SK-N-SH (cell line): ENCODE results near the gene LRRC17. TPM values are rescaled to one million over a fixed set of nuclear protein-coding genes. Genes with fewer than 3 reads are reported as not detected.

Experiments used
- CTCF ChIA-PET: fragments of 300-600, 350-600 bp; formaldehyde crosslinking; extraction: SDS; loops from one replicate; lab custom pipeline; 2021; lab: Yijun Ruan, JAX
- POLR2A ChIA-PET: fragments of 350-600 bp; sonication (Branson Sonifier 250); formaldehyde crosslinking; extraction: SDS; loops from one replicate; lab custom pipeline; 2020; ENCODE audit warnings: antibody characterized with exemption, inconsistent platforms; lab: Yijun Ruan, JAX
- DNase-seq: peaks from one replicate; pipeline ENCODE4 v3.0.0; 2012
- H2AFZ ChIP-seq: fragments of 200-600 bp; sonication (generic); 2 replicates; pipeline ENCODE4 v1.8.1; 2016; ENCODE audit warnings: antibody characterized with exemption, mild to moderate bottlenecking, low read depth
- H3F3A ChIP-seq: fragments of 200-600 bp; sonication (generic); replicated peaks from 2 replicates; pipeline ENCODE3; 2016; ENCODE audit warnings: antibody characterized with exemption, mild to moderate bottlenecking; ENCODE audit not compliant: insufficient read depth
- H3K27ac ChIP-seq, 2 experiments: fragments of 200-500 bp in 1 of 2; fragments of 200-600 bp in 1 of 2; sonication (Bioruptor generic) in 1 of 2; sonication (generic), shearing (Covaris generic) in 1 of 2; 2 replicates each; pipeline versions ENCODE4 v1.5.1 to v1.6.1; 2014 to 2016; ENCODE audit warnings: low read depth in 2 of 2, inconsistent platforms in 1 of 2, low read length in 1 of 2, mild to moderate bottlenecking in 1 of 2, mixed read lengths in 1 of 2
- H3K27me3 ChIP-seq: fragments of 200-600 bp; sonication (generic), shearing (Covaris generic); 2 replicates; pipeline ENCODE4 v1.6.1; 2016; ENCODE audit warnings: mixed run types; ENCODE audit not compliant: insufficient read depth
- H3K36me3 ChIP-seq, 2 experiments: fragments of 200-500 bp in 1 of 2; fragments of 200-600 bp in 1 of 2; sonication (Bioruptor generic) in 1 of 2; sonication (generic) in 1 of 2; replicated peaks in 1 of 2; 2 replicates each; pipeline versions ENCODE3 to v1.5.1; 2014 to 2016; ENCODE audit warnings: low read length in 1 of 2, mild to moderate bottlenecking in 1 of 2; ENCODE audit not compliant: insufficient read depth in 2 of 2, control insufficient read depth in 1 of 2
- H3K4me1 ChIP-seq, 2 experiments: fragments of 200-500 bp in 1 of 2; fragments of 200-600 bp in 1 of 2; sonication (Bioruptor generic) in 1 of 2; sonication (generic), shearing (Covaris generic) in 1 of 2; 2 replicates each; pipeline versions ENCODE4 v1.5.1 to v1.6.1; 2014 to 2016; ENCODE audit warnings: low read depth in 1 of 2, low read length in 1 of 2, mixed run types in 1 of 2; ENCODE audit not compliant: insufficient read depth in 2 of 2, control insufficient read depth in 1 of 2
- H3K4me2 ChIP-seq: fragments of 200-600 bp; sonication (generic), shearing (Covaris generic); 2 replicates; pipeline ENCODE4 v1.6.1; 2017; ENCODE audit warnings: mixed run types
- H3K4me3 ChIP-seq, 2 experiments: fragments of 200-500 bp in 1 of 2; fragments of 200-600 bp in 1 of 2; sonication (Bioruptor generic) in 1 of 2; sonication (generic), shearing (Covaris generic) in 1 of 2; 2 replicates each; pipeline versions ENCODE4 v1.5.1 to v1.8.1; 2014 to 2016; ENCODE audit warnings: low read depth in 2 of 2, inconsistent platforms in 1 of 2, low read length in 1 of 2, mild to moderate bottlenecking in 1 of 2, mixed read lengths in 1 of 2, moderate library complexity in 1 of 2
- H3K79me2 ChIP-seq: fragments of 200-600 bp; sonication (generic); 2 replicates; pipeline ENCODE4 v1.8.1; 2017; ENCODE audit warnings: mild to moderate bottlenecking; ENCODE audit not compliant: insufficient read depth
- H3K9ac ChIP-seq: fragments of 200-600 bp; sonication (generic); 2 replicates; pipeline ENCODE4 v1.6.1; 2017; ENCODE audit warnings: mixed run types
- H3K9me2 ChIP-seq: fragments of 200-600 bp; sonication (generic); 2 replicates; pipeline ENCODE4 v1.6.1; 2017; ENCODE audit warnings: mixed run types
- H3K9me3 ChIP-seq: fragments of 200-600 bp; sonication (generic); 2 replicates; pipeline ENCODE4 v1.6.1; 2017; ENCODE audit warnings: mixed run types, mild to moderate bottlenecking, moderate library complexity
- H4K20me1 ChIP-seq: fragments of 200-600 bp; sonication (generic); 2 replicates; pipeline ENCODE4 v1.6.1; 2017; ENCODE audit warnings: mild to moderate bottlenecking, mixed run types; ENCODE audit not compliant: insufficient read depth
- ELF1 ChIP-seq: IDR thresholded peaks from 2 replicates; pipeline ENCODE4 v1.4.0; 2012
- EP300 ChIP-seq, 2 experiments: IDR thresholded peaks; 2 replicates each; pipeline versions ENCODE4 v1.4.0 to v1.6.1; 2012; ENCODE audit warnings: borderline replicate concordance in 1 of 2, low read depth in 1 of 2, low read length in 1 of 2
- JUND ChIP-seq: IDR thresholded peaks from 2 replicates; pipeline ENCODE4 v1.4.0; 2012
- MAX ChIP-seq: IDR thresholded peaks from 2 replicates; pipeline ENCODE4 v1.4.0; 2012; ENCODE audit warnings: low read depth
- NFIC ChIP-seq: IDR thresholded peaks from 2 replicates; pipeline ENCODE4 v1.4.0; 2012; ENCODE audit warnings: borderline replicate concordance
- TEAD4 ChIP-seq: IDR thresholded peaks from 2 replicates; pipeline ENCODE4 v1.4.0; 2012; ENCODE audit warnings: mild to moderate bottlenecking, borderline replicate concordance; ENCODE audit not compliant: insufficient read depth
- USF2 ChIP-seq: fragments of 150-350 bp; IDR thresholded peaks from 2 replicates; pipeline ENCODE4 v1.6.1; 2017; ENCODE audit warnings: antibody characterized with exemption, low read length, low read depth, borderline replicate concordance
- YY1 ChIP-seq: IDR thresholded peaks from 2 replicates; pipeline ENCODE4 v1.4.0; 2012; ENCODE audit warnings: low read depth, mild to moderate bottlenecking
- WGBS: methylation state at CpG from one replicate; pipeline ENCODE4 v1.1.6; 2017; ENCODE audit warnings: low lambda C conversion rate; 5-methylcytosine and 5-hydroxymethylcytosine counted together
- polyA plus RNA-seq, 3 experiments: library from polyadenylated mRNA; depleted of rRNA; stranded (reverse); fragments of >200 nt; gene quantifications; 2 replicates each; pipeline ENCODE4 v1.2.3, GENCODE V29; 2012
- TF ChIP-seq, protein P1 (sequence below): IDR thresholded peaks from 2 replicates; pipeline ENCODE4 v1.4.0; 2012; ENCODE audit warnings: low read depth, borderline replicate concordance
- TF ChIP-seq, protein P2 (sequence below): fragments of 150-350 bp; IDR thresholded peaks from 2 replicates; pipeline ENCODE4 v1.6.1; 2016; ENCODE audit warnings: mild to moderate bottlenecking, low read depth, low read length
- TF ChIP-seq, protein P3 (sequence below): IDR thresholded peaks from 2 replicates; pipeline ENCODE4 v1.6.1; 2012; ENCODE audit warnings: mild to moderate bottlenecking, low read depth, low read length, moderate library complexity
- TF ChIP-seq, protein P4 (sequence below): IDR thresholded peaks from 2 replicates; pipeline ENCODE4; 2012

The LRRC17 gene
- polyA plus RNA-seq, 1 of the 3 experiments (the other 2 are of a cell fraction) = 101 TPM

- 94% methylated on average over 9 of the region's 9 CpGs for WGBS
- Histone ChIP-seq H3K9me3 (no peaks in the 10 kb centered on the region), H3K79me2 (no peaks in the 10 kb centered on the region)
- TF ChIP-seq TEAD4 = no peak
- no peak for TF ChIP-seq USF2
- TF ChIP-seq, protein P1, sequence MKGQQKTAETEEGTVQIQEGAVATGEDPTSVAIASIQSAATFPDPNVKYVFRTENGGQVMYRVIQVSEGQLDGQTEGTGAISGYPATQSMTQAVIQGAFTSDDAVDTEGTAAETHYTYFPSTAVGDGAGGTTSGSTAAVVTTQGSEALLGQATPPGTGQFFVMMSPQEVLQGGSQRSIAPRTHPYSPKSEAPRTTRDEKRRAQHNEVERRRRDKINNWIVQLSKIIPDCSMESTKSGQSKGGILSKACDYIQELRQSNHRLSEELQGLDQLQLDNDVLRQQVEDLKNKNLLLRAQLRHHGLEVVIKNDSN = no peak
- no peak for TF ChIP-seq YY1
- TF ChIP-seq MAX = no peak
- TF ChIP-seq EP300 (IDR thresholded peaks at IDR 0.05; ENCODE audit: borderline replicate concordance in 1 of 2, low read depth in 1 of 2, low read length in 1 of 2) = no peak
- TF ChIP-seq, protein P2, sequence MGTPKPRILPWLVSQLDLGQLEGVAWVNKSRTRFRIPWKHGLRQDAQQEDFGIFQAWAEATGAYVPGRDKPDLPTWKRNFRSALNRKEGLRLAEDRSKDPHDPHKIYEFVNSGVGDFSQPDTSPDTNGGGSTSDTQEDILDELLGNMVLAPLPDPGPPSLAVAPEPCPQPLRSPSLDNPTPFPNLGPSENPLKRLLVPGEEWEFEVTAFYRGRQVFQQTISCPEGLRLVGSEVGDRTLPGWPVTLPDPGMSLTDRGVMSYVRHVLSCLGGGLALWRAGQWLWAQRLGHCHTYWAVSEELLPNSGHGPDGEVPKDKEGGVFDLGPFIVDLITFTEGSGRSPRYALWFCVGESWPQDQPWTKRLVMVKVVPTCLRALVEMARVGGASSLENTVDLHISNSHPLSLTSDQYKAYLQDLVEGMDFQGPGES = no peak
- TF ChIP-seq, protein P3, sequence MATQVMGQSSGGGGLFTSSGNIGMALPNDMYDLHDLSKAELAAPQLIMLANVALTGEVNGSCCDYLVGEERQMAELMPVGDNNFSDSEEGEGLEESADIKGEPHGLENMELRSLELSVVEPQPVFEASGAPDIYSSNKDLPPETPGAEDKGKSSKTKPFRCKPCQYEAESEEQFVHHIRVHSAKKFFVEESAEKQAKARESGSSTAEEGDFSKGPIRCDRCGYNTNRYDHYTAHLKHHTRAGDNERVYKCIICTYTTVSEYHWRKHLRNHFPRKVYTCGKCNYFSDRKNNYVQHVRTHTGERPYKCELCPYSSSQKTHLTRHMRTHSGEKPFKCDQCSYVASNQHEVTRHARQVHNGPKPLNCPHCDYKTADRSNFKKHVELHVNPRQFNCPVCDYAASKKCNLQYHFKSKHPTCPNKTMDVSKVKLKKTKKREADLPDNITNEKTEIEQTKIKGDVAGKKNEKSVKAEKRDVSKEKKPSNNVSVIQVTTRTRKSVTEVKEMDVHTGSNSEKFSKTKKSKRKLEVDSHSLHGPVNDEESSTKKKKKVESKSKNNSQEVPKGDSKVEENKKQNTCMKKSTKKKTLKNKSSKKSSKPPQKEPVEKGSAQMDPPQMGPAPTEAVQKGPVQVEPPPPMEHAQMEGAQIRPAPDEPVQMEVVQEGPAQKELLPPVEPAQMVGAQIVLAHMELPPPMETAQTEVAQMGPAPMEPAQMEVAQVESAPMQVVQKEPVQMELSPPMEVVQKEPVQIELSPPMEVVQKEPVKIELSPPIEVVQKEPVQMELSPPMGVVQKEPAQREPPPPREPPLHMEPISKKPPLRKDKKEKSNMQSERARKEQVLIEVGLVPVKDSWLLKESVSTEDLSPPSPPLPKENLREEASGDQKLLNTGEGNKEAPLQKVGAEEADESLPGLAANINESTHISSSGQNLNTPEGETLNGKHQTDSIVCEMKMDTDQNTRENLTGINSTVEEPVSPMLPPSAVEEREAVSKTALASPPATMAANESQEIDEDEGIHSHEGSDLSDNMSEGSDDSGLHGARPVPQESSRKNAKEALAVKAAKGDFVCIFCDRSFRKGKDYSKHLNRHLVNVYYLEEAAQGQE = no peak
- TF ChIP-seq NFIC = no peak
- TF ChIP-seq ELF1 = no peak
- TF ChIP-seq, protein P4, sequence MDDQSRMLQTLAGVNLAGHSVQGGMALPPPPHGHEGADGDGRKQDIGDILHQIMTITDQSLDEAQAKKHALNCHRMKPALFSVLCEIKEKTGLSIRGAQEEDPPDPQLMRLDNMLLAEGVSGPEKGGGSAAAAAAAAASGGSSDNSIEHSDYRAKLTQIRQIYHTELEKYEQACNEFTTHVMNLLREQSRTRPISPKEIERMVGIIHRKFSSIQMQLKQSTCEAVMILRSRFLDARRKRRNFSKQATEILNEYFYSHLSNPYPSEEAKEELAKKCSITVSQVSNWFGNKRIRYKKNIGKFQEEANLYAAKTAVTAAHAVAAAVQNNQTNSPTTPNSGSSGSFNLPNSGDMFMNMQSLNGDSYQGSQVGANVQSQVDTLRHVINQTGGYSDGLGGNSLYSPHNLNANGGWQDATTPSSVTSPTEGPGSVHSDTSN = no peak
- TF ChIP-seq JUND = no peak
- TF ChIP-seq, all 33 proteins: peak for 0
- H3K27ac ChIP-seq = no peak overlapping the region; a peak in 2 of 4 replicates
- H4K20me1 ChIP-seq = no peaks in the 10 kb centered on the region
- ChIA-PET POLR2A (no interaction called here), CTCF (interaction anchor here (1.2 to 1.6 kb wide), 3 partner anchors 14 to 32 kb away, joined by 3 to 4 read pairs (median 3); no protein-coding TSS in a partner anchor)
- no peaks in the 10 kb centered on the region for H3K27me3 ChIP-seq
- peak overlapping the region; percentile 0; the same call in 1 of the 2 replicates for H3K4me2 ChIP-seq
- DNase-seq = no peak
- peaks cover 21% of the 10 kb centered on the region for H3F3A ChIP-seq
- H3K9me2 ChIP-seq = no peaks in the 10 kb centered on the region
- H3K4me3 ChIP-seq = peak overlapping the region in 1 of 2 experiments; percentile 48; a peak in 1 of 4 replicates
- H3K36me3 ChIP-seq = no peaks in the 10 kb centered on the region
- H3K9ac ChIP-seq = no peak overlapping the region
- H2AFZ ChIP-seq = no peak overlapping the region
- H3K4me1 ChIP-seq = peaks cover 0 to 18% of the 10 kb centered on the region in 2 experiments
Observed at GRCh38 chr7:102913826-102914225, 1.0 kb downstream of the LRRC17 start.
